CD4-positive, CD25-positive, alpha-beta regulatory T cell (primary cell): ENCODE results near the gene MTM1. TPM values are rescaled to one million over a fixed set of nuclear protein-coding genes. Genes with fewer than 3 reads are reported as not detected.

Experiments used
- ATAC-seq, 2 donors: fragments of 150-1000 bp; cut with Tn5 transposase; one replicate each; pipeline ENCODE4 v1.10.0; 2021; ENCODE audit warnings: low read depth in 2 of 2, moderate number of reproducible peaks in 2 of 2, moderate library complexity in 1 of 2
- DNase-seq, 3 donors: peaks; one replicate each; pipeline versions ENCODE4 v3.0.0 to v3.0.0-alpha.2; 2012 to 2022; ENCODE audit warnings: mixed read lengths in 1 of 3
- H3K27ac ChIP-seq: one replicate; pipeline ENCODE4 v1.7.0; 2013; ENCODE audit warnings: mild to moderate bottlenecking, low read length; ENCODE audit not compliant: insufficient read depth, poor library complexity, severe bottlenecking
- H3K27me3 ChIP-seq: one replicate; pipeline ENCODE4 v1.7.0; 2013; ENCODE audit warnings: low read length; ENCODE audit not compliant: control insufficient read depth, insufficient read depth
- H3K36me3 ChIP-seq: one replicate; pipeline ENCODE4 v1.7.0; 2013; ENCODE audit warnings: mild to moderate bottlenecking, low read length, moderate library complexity; ENCODE audit not compliant: control insufficient read depth, insufficient read depth
- H3K4me1 ChIP-seq: 2 replicates; pipeline ENCODE4 v1.7.0; 2013; ENCODE audit warnings: mild to moderate bottlenecking, low read length; ENCODE audit not compliant: insufficient read depth, control insufficient read depth, poor library complexity, severe bottlenecking
- H3K4me3 ChIP-seq: one replicate; pipeline ENCODE4 v1.7.0; 2013; ENCODE audit warnings: low read depth, mild to moderate bottlenecking, low read length, moderate library complexity
- H3K9me3 ChIP-seq, 2 experiments: 1 replicate in 1 of 2; 2 replicates in 1 of 2; pipeline ENCODE4 v1.7.0; 2013; ENCODE audit warnings: low read length in 2 of 2, mild to moderate bottlenecking in 1 of 2, moderate library complexity in 1 of 2; ENCODE audit not compliant: control insufficient read depth in 2 of 2
- H3K27ac Mint-ChIP-seq, 3 donors: one replicate each; pipeline ENCODE4 v1.8.0; 2020 to 2022; ENCODE audit warnings: mild to moderate bottlenecking in 3 of 3, mixed read lengths in 3 of 3, moderate library complexity in 2 of 3
- H3K27me3 Mint-ChIP-seq: one replicate; pipeline ENCODE4 v1.8.0; 2022; ENCODE audit warnings: mild to moderate bottlenecking, mixed read lengths
- H3K36me3 Mint-ChIP-seq: one replicate; pipeline ENCODE4 v1.8.0; 2020; ENCODE audit warnings: mixed read lengths
- H3K4me1 Mint-ChIP-seq, 4 donors: one replicate each; pipeline ENCODE4 v1.8.0; 2020 to 2022; ENCODE audit warnings: mixed read lengths in 4 of 4, mild to moderate bottlenecking in 1 of 4
- H3K4me3 Mint-ChIP-seq, 4 donors: one replicate each; pipeline ENCODE4 v1.8.0; 2020 to 2022; ENCODE audit warnings: mild to moderate bottlenecking in 4 of 4, mixed read lengths in 4 of 4, moderate library complexity in 3 of 4
- H3K9me3 Mint-ChIP-seq, 7 donors: one replicate each; pipeline ENCODE4 v1.8.0; 2020 to 2022; ENCODE audit warnings: mixed read lengths in 7 of 7, mild to moderate bottlenecking in 3 of 7, moderate library complexity in 2 of 7
- polyA plus RNA-seq, 4 donors: library from polyadenylated mRNA; unstranded; fragments of 300-500 nt; fragmentation: Illumina TruSeq; gene quantifications; one replicate each; pipeline ENCODE4 v1.2.3, GENCODE V29; 2021
- total RNA-seq: library from RNA; stranded (reverse); gene quantifications from one replicate; pipeline ENCODE4 v1.2.3, GENCODE V29; 2022

MTM1 gene
- total RNA-seq (31.9 TPM), polyA plus RNA-seq (10 to 100 TPM; 19.3 to 23.2 (median 21.8) TPM)

DNA sequence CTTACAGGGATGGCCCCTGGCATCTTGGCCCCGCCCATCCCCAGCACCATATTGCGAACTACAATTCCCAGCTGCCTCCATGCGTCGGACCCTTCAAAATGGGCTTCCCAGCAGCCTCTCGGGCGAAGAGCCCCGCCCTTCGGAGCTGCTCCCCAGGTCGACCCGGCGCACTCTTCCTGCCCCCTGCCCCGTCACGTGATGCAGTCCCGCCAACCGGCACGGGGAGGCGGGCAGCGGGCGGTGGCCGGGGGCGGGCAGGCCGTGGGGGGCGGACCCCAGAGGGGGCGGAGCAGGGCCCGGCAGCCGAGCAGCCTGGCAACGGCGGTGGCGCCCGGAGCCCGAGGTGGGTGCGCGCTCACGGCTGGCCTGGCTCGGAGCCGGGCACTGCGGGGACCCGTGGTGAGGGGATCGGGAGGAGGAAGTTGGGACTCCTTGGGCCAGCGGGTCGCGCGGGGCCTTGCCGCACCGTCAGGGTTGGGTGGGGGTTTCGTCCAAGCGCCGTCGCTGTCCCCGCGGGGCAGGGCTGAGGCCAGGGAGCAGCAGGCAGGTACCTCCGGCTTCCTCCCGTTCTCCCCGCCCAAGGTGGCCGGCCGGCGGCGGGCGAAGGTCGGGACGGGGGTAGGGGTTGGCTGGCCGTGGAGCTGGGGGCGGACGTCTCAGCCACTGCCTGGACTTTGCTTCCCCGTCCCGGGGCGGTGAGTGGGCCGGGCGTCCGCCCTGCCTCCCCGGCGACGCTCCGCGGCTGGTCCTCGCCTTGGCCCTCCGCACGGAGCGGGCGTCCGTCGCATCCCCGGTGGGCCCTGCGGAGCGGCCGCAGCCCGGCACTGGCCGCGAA is at the start of gene MTM1:
MTM1 (plus strand) TSS at position 302 of the 835 bp plus-strand sequence. CDS start 23,994 bp downstream, outside the sequence.
- Mint-ChIP-seq H3K36me3 (no peaks in the 10 kb centered on the region), H3K9me3 (no peaks in the 10 kb centered on the region), H3K27ac (peak within 1 kb of the TSS; percentile 71 to 91 (median 90)), H3K27me3 (no peaks in the 10 kb centered on the region), H3K4me1 (peaks cover 20 to 46% (median 34%) of the 10 kb centered on the region in 4 donors), H3K4me3 (peak within 1 kb of the TSS; percentile 83 to 95 (median 92))
- peak; percentile 85 to 94 (median 89) for DNase-seq
- Histone ChIP-seq H3K27ac (peak within 1 kb of the TSS; percentile 79), H3K36me3 (no peaks in the 10 kb centered on the region), H3K9me3 (no peaks in the 10 kb centered on the region), H3K4me1 (peaks cover 38% of the 10 kb centered on the region), H3K4me3 (peak within 1 kb of the TSS; percentile 86), H3K27me3 (no peaks in the 10 kb centered on the region)
- peak; percentile 88 to 92 for ATAC-seq

DNA sequence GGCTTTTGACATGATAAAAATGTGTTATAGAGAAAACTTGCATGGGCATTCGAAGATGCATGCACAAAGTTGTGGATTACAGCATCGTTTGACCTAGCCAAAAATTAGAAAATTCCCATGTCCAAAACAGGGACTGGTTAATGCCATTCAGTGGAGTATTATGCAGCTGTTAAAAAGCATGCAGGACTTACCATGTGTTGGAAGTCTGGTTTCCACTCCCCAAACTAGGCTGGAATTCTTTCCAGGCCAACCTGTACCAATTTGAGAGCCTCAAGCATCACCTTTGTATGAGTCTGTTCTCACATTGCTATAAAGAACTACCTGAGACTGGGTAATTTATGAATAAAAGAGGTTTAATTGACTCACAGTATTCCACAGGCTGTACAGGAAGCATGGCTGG is 45.9 kb upstream of the MTM1 start:
- Mint-ChIP-seq H3K4me3 (no peak overlapping the region), H3K27ac (no peak overlapping the region), H3K36me3 (no peaks in the 10 kb centered on the region), H3K4me1 (no peaks in the 10 kb centered on the region), H3K27me3 (peaks cover 4% of the 10 kb centered on the region), H3K9me3 (no peaks in the 10 kb centered on the region)
- H3K27me3 ChIP-seq, result no peaks in the 10 kb centered on the region
- ATAC-seq, result no peak
- H3K4me1 ChIP-seq, result no peaks in the 10 kb centered on the region
- no peak overlapping the region for H3K27ac ChIP-seq
- no peaks in the 10 kb centered on the region for H3K9me3 ChIP-seq
- no peaks in the 10 kb centered on the region for H3K36me3 ChIP-seq
- DNase-seq, result no peak
- H3K4me3 ChIP-seq, result no peak overlapping the region

- H3K9me3 ChIP-seq, result no peaks in the 10 kb centered on the region
- Mint-ChIP-seq H3K4me1 (no peaks in the 10 kb centered on the region), H3K27ac (no peak overlapping the region), H3K36me3 (no peaks in the 10 kb centered on the region), H3K9me3 (no peaks in the 10 kb centered on the region), H3K4me3 (no peak overlapping the region), H3K27me3 (peaks cover 8% of the 10 kb centered on the region)
- H3K27ac ChIP-seq, result no peak overlapping the region
- no peak for DNase-seq
- ATAC-seq, result no peak
- H3K36me3 ChIP-seq, result no peaks in the 10 kb centered on the region
- H3K4me1 ChIP-seq, result no peaks in the 10 kb centered on the region
- no peaks in the 10 kb centered on the region for H3K27me3 ChIP-seq
- no peak overlapping the region for H3K4me3 ChIP-seq
These were observed 43.1 kb upstream of the MTM1 start for GRCh38 chrX:150525061-150525919.

DNA sequence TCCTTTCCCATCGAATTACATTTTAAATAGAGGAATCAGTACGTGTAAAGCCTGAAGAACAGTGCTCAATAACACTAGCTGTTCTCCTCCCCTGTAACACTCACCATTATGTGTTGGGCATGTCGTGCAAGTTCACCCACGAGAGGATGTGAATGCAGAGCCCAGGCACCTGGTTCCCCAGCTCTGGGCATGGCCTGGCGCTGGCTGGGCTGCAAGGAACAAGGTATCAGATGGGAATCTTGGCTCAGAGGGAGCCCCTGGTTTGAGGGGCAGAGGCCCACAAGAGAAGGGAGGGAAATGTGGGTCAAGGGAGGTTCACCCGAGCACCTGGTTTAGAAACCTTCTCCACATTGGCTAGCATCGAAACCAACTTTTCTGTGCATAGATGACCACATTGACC is 41.7 kb upstream of the MTM1 start:
- H3K9me3 Mint-ChIP-seq, result no peaks in the 10 kb centered on the region
- no peaks in the 10 kb centered on the region for H3K36me3 ChIP-seq
- no peaks in the 10 kb centered on the region for H3K27me3 ChIP-seq
- H3K4me3 ChIP-seq, result no peak overlapping the region
- peaks cover 8% of the 10 kb centered on the region for H3K27me3 Mint-ChIP-seq
- DNase-seq, result no peak
- no peaks in the 10 kb centered on the region for H3K9me3 ChIP-seq
- H3K4me3 Mint-ChIP-seq, result no peak overlapping the region
- no peak for ATAC-seq
- H3K36me3 Mint-ChIP-seq, result no peaks in the 10 kb centered on the region
- no peaks in the 10 kb centered on the region for H3K4me1 Mint-ChIP-seq
- no peak overlapping the region for H3K27ac Mint-ChIP-seq
- no peaks in the 10 kb centered on the region for H3K4me1 ChIP-seq
- no peak overlapping the region for H3K27ac ChIP-seq

DNA sequence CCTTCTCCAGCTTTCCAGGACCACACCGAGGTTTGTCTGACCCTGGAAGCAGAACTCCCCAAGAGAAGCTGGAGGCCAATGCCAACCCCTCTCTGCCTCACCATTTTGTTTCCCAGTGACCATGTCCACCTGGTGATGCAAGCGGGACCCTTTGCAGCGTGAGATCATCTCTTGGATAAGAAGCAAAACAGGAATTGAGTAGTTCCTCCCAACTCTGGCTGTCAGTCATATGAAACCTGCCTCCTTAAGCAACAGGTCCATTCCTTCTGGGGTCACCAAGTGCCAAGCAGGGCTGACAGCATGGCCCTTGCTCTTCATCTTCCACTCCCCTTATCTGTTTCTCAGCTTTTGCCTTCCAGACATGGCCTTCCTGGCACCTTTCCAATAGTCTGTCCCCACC is 41.3 kb upstream of the MTM1 start:
- peaks cover 8% of the 10 kb centered on the region for H3K27me3 Mint-ChIP-seq
- no peaks in the 10 kb centered on the region for H3K4me1 Mint-ChIP-seq
- no peaks in the 10 kb centered on the region for H3K4me1 ChIP-seq
- DNase-seq, result no peak
- no peaks in the 10 kb centered on the region for H3K27me3 ChIP-seq
- no peaks in the 10 kb centered on the region for H3K36me3 ChIP-seq
- no peaks in the 10 kb centered on the region for H3K36me3 Mint-ChIP-seq
- H3K4me3 ChIP-seq, result no peak overlapping the region
- H3K9me3 Mint-ChIP-seq, result no peaks in the 10 kb centered on the region
- no peak overlapping the region for H3K27ac ChIP-seq
- H3K27ac Mint-ChIP-seq, result no peak overlapping the region
- H3K4me3 Mint-ChIP-seq, result no peak overlapping the region
- H3K9me3 ChIP-seq, result no peaks in the 10 kb centered on the region
- no peak for ATAC-seq

GRCh38 chrX:150529587-150529986 is 38.8 kb upstream of the MTM1 start:
- no peaks in the 10 kb centered on the region for H3K4me1 Mint-ChIP-seq
- H3K27ac ChIP-seq, result no peak overlapping the region
- H3K36me3 Mint-ChIP-seq, result no peaks in the 10 kb centered on the region
- no peak overlapping the region for H3K4me3 ChIP-seq
- peaks cover 0 to 8% (median 0%) of the 10 kb centered on the region in 7 donors for H3K9me3 Mint-ChIP-seq
- H3K4me1 ChIP-seq, result no peaks in the 10 kb centered on the region
- no peaks in the 10 kb centered on the region for H3K9me3 ChIP-seq
- H3K27ac Mint-ChIP-seq, result no peak overlapping the region
- H3K27me3 ChIP-seq, result no peaks in the 10 kb centered on the region
- H3K4me3 Mint-ChIP-seq, result no peak overlapping the region
- DNase-seq, result no peak
- ATAC-seq, result no peak
- no peaks in the 10 kb centered on the region for H3K36me3 ChIP-seq
- H3K27me3 Mint-ChIP-seq, result peaks cover 8% of the 10 kb centered on the region

DNA sequence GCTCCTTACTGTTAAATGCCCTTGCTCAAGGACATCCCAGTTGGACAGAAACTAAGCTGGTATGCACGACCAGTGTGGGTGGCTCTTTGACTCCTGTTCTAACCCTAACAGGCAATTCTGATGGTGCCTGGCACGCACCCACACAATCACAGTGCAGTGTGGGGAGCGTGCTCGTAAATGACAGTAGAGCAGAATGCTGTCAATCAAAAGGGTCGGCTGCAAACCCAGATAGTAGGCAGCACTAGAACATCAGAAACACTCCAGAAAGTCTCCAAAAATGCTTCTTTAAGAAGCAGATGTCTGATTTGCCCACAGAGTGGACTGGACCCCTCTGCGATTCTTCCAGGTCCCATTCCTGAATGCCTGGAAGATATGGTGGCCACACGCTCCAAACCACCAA is 37.6 kb upstream of the MTM1 start:
- peaks cover 0 to 8% (median 0%) of the 10 kb centered on the region in 7 donors for H3K9me3 Mint-ChIP-seq
- DNase-seq (no peak), ATAC-seq (no peak)
- no peak overlapping the region for H3K27ac Mint-ChIP-seq
- Histone ChIP-seq H3K4me3 (no peak overlapping the region), H3K9me3 (peaks cover 0 to 2% of the 10 kb centered on the region in 2 experiments), H3K36me3 (no peaks in the 10 kb centered on the region), H3K4me1 (no peaks in the 10 kb centered on the region), H3K27ac (no peak overlapping the region), H3K27me3 (no peaks in the 10 kb centered on the region)
- H3K36me3 Mint-ChIP-seq, result no peaks in the 10 kb centered on the region
- no peak overlapping the region for H3K4me3 Mint-ChIP-seq
- no peaks in the 10 kb centered on the region for H3K4me1 Mint-ChIP-seq
- peaks cover 4% of the 10 kb centered on the region for H3K27me3 Mint-ChIP-seq
